Measurements from ENCODE around the gene ODF2.
"Not testable (repeated sequence)": the region's sequence is repeated elsewhere in the genome, so short reads cannot be mapped to it uniquely, and the experiment has no call there.

ODF2 gene

DNA sequence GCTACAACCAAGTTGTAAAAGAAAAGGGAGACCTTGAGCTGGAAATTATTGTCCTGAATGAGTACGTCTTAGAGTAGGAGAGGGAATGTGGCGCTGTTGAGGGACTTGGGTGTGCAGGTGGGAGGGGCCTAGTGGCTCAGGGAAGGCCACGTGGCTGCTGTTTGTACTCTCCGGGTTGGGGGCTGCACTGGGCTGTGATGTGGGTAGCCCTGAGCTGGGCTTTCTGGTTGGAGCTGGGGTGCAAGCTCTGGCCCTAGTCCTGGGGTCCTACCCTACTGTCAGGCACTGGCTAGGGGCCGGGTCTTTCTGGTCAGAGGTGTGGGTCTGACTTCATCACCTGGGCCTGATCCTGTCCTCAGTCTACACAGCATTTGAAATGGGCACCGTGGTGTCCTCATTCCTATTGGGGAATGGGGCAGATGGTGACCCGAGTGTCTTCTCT lies 29.6 kb downstream of the ODF2 start:
- no peak for DNase-seq

DNA sequence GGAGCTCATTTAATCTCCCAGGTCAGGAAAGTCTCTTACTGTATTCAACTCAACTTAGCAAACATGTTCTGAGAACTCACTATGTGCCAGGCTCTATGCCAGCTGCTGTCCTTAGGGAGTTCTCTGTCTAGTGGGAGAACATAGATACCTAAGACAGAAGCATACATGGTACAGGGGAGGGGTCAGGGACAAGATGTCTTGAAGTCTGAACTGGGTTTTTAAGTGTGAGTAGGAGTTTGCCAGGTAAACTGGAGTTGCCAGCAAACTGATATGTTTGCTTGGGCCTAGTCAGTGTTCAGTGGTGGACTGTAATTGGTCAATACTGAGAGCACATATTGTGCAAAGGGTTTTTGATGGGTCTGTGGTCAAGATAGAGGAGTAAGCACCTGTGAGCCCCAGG lies 30.4 kb downstream of the ODF2 start:
- DNase-seq: no peak

DNA sequence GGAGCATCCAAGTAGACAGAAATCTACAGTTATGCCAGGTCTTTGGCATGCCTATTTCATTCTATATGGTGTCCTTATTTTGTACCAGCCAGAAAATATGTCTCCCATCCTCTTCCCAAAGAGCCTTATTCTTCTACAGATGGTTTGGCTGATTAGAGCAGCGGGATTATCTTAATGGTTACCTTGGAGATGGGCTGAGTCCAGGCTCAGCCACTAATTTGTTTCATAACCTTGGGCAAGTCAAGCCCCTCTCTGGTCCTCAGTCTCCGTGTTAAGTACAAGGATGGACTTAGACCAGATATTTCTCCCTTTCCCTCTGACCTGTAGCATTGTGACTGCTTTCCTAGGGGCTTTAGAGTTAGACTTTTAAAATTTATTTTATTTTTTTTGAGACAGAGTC lies 37.6 kb downstream of the ODF2 start:
- DNase-seq: no peak

DNA sequence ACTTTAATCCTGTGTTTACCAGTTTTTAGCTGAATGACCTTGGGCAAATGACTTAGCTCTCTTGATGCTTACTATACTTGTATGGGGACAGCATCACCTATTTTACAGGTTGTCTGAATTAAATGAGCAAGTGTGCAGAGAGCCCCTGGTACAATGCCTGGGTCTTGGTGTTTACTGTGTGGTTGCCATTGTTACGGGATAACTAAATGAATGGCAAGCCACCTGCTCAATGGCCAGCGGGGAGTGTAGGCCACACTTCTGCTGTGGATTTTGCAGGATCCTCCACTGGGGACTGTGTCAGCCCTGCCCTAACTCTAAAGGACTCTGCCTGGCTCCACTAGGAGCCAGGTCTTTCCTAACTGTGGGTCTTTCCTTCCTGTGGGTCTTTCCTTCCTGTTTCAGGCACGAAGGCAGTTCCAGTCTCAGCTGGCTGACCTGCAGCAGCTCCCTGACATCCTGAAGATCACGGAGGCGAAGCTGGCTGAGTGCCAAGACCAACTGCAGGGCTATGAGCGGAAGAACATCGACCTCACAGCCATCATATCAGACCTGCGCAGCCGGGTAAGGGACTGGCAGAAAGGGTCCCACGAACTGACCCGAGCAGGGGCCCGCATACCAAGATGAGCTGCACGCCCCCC lies 38.4 kb downstream of the ODF2 start:
- peak; percentile 47 for DNase-seq

DNA sequence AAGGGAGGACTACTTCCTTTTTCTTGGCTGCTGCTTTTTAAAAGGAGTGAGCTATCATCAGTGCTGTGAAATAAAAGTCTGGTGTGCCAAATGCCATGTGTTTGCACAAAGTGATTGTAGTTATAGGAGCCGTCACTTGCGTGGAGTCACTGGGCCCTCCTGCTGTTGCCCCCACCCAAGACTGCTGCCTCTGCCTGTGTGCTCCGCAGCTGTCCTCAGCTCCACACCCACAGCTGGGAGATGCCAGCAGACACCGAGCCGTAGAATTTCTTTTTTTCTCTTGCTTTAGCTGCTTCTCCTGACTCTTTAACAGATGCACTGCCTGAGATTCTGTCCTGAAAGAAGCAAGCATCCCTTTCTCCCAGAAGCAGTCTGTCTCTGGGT lies 38.9 kb downstream of the ODF2 start:
- DNase-seq: no peak

DNA sequence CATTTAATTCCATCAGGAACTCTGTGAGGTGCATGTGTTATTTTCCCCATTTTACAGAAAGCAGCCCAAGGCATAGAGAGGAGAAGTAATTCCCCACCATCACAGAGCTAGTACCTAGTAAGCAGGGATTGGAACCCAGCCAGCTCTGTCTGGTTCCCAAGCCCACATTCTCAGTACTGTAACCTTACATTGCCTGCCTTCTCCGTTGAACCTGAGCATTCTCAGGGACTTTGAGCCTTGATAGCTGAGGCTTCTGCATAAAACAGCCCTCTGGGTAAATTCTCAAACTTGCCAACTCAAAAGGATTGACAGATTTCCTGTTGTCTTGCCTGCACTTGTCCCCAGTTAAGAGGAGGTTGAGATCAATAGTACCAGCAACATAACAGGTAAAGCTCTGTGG lies 39.5 kb downstream of the ODF2 start:
- no peak for DNase-seq

DNA sequence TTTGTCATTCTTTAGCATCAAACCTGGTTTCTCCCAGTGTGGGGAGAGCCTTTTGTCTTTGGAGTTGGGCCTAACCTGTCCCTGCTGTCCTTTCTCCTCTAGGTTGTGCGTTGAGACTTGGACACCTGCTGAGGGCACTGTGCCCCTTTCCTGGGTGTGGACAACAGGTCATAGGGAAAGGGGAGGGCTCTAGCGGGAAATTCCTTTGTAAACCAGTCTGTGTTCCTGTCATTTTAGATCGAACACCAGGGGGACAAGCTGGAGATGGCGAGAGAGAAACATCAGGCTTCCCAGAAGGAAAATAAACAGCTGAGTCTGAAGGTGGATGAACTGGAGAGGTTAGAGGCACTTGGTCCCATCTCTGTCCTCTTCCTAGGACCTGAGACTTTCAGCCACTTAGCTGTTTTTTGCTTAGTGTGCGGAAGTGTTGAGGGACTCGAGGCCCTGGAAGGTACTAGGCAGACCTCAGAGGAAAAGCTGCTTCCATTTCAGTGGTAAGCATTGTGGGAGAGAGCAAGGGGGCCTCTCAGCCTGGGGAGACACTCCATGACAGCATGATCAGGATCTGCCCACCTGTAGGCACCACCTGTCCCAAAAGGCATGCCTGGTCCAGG lies 40.1 kb downstream of the ODF2 start:
- no peak for DNase-seq

DNA sequence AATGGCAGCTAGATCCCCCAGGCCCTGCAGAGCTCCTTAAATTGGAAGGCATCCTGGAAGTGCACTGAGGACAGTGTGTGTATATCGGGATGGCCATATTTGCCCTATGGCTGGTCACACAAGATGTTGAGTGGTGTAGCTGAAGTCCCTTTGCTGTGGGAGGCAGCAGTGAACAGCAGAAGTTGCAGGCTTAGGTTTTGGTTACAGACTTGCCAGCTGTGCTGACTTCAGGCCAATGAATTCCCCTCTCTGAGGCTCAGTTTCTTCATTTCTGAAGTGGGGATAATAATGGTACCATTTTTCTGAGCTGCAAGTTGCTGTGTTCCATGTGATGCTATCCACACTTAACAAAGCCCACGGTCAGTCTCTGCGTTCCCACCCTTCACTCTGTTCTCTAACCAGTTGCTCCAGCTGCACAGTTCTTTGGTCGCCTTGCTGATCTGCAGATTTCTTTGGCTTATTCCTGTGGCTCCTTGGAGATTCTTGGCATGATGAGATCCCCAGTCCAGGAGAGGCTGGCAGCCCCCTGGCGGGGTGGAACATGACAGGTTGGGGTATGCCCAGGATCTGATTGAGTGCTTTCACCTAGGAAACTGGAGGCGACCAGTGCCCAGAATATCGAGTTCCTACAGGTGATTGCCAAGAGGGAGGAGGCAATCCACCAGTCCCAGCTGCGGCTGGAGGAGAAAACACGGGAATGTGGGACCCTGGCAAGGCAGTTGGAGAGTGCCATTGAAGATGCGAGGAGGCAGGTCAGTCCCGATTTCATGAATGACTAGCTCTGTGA lies 42.2 kb downstream of the ODF2 start:
- no peak for DNase-seq

DNA sequence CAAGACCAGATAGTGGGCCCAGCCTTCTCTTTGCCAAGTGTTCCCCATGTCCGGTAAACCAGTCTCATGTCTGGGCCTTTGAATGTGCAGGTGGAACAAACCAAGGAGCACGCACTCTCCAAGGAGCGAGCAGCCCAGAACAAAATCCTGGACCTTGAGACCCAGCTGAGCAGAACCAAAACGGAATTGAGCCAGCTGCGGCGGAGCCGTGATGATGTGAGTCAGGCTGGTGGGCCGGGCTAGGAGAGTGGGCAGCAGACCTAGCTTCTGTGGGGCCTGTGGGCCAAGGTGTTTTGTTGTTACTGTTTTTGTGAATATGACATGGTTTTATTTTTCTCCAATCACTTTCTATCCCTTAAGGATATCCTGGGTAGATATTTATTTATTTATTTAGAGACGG lies 43.1 kb downstream of the ODF2 start:
- DNase-seq: no peak

DNA sequence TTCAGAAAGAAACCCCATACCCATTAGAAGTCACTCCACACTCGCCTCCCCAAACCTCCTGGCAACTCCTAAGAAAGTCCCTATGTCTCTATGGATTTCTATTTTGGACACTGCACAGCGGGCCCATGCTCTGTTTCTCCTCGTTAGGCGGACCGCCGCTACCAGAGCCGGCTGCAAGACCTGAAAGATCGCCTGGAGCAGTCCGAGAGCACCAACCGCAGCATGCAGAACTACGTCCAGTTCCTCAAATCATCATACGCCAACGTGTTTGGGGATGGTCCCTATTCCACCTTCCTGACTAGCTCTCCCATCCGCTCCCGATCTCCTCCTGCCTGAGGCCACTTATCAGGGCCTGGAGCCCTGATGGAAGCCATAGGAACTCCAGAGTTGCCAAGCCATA lies 44.1 kb downstream of the ODF2 start:
- no peak for DNase-seq

DNA sequence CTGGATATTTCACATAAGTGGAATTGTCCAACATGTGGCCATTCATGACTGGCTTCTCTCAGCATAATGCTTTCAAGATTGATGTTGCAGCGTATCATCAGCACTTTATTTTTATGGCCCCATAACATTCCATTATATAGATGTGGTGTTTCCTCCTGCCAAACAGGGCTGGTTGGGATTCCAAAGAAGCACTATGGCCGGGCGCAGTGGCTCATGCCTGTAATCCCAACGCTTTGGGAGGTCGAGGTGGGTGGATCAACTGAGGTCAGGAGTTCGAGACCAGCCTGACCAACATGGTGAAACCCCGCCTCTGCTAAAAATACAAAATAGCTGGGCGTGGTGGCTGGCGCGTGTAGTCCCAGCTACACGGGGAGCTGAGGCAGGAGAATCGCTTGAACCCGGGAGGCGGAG lies 47.6 kb downstream of the ODF2 start:
- DNase-seq: not testable (repeated sequence)

DNA sequence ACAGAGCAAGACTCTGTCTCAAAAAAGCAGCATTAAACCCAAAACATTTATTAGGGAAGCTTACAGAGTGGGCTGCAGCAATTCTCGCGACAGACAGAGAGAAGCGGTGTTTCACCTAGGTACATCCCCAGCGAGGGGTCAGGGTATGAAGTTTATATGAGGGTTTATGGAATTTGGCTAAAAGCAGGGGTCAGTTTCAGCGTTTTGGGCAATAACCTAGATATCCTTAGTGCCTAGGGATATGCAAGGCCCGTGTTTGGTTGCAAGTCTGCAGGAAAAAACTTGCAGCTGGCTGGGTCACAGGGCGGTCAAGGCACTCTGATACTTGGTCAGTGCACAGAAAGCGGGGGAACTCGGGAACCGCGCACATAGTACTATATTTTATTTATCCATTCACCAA lies 48.1 kb downstream of the ODF2 start:
- DNase-seq: no peak

DNA sequence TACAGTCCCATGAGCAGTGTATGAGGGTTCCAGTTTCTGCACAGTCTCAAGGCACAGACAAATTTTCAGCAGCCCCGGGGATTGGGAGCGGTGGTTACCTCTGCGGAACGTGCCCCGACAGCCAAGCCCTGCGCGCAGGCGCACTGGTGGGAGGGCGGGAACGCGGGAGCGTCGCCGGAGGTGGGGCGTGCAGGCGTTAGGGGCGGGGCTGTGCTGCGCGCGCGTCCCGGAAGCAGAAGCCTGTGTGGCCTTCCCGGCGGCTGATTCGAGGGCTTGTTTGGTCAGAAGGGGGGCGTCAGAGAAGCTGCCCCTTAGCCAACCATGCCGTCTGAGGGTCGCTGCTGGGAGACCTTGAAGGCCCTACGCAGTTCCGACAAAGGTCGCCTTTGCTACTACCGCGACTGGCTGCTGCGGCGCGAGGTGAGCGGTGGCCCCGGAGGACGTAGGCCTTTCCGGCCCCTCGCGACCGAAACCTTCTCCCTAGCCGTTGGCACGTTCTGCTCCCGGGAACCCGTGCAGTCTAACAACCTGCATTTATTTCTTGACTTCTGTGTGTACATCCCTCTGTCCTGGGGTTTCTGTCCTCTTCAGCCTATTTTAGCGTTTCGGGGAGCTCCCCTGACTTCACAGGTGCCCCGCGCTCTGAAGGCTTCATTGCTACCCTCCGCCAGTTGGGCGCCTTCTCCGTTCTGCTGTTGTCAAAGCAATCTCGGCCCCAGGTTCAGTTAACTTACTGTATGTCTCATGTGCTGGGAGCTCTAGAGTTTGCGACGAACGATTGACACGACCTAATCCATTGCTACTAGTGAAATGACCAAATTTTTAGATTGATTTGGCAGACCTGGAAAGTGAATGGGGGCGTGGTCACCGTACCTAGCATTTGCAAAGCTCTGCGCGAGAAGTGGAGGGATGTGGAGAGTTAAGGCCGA lies 48.9 kb downstream of the ODF2 start, which contains the start of gene GLE1:
GLE1 (plus strand) TSS at position 235 of the 929 bp plus-strand sequence; CDS start at position 322, 87 bp downstream.
- DNase-seq: peak; percentile 98

DNA sequence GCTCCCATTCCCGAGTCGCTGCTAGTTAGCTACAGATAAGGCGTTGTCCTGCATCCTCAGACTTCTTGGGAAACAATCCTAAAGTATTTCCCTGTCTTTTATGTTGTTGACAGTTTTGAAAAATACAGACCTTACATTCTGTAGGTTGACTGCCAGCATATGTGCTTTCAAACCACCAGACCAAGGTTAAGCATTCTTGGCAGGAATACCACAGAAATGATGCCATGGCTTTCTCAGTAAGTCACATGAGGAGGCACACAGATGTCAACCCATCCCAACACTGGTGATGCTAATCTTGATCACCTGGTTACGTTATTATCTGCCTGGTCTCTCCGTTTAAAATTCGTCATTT lies 49.6 kb downstream of the ODF2 start:
- no peak for DNase-seq

DNA sequence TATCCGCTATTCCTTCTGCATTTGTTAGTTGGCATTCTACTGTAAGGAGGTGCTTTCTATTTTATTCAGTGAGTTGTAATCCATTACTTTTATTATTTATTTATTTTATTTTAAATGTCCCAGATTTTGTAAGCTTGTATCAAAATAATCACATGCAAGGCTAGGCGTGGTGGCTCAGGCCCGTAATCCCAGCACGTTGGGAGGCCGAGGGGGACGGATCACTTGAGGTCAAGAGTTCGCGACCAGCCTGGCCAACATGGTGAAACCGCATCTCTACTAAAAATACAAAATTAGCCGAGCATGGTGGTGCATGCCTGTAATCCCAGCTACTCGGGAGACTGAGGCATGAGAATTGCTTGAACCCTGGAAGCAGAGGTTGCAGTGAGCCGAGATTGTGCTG lies 50.1 kb downstream of the ODF2 start:
- not testable (repeated sequence) for DNase-seq

DNA sequence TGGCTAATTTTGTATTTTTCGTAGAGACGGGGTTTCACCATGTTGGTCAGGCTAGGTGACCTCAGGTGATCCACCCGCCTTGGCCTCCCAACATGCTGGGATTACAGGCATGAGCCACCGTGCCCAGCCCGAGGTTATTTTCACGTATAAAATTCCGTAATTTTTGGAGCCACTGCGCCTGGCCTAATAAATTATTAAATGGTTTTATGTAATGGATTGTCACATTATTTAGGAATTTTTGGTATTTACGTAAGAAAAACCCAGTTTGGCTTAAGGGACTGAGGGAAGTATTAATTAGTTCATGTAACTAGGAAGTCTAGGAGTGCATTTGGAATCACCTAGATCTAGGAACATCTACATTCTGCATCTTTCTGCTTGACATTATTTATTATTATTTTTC lies 57.0 kb downstream of the ODF2 start:
- DNase-seq: no peak

DNA sequence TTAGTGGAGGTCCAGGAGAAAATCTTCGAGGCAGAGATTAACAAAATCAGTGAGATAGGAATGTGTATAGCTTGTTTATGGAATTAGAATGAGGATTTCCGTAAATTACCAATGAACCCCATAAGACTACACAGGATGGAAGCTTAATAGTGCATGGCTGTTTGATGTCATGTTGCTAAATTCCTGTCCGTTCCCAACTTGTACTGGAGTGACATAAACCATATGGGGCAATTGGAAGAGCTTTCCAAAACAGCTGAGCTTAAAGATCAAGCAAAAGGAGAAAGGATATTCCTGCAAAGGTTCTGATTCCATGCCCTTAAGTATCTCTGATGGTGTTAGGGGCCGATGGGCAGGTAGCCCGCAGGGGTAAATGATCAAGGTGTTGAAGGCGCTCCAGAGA lies 66.2 kb downstream of the ODF2 start:
- no peak for DNase-seq

DNA sequence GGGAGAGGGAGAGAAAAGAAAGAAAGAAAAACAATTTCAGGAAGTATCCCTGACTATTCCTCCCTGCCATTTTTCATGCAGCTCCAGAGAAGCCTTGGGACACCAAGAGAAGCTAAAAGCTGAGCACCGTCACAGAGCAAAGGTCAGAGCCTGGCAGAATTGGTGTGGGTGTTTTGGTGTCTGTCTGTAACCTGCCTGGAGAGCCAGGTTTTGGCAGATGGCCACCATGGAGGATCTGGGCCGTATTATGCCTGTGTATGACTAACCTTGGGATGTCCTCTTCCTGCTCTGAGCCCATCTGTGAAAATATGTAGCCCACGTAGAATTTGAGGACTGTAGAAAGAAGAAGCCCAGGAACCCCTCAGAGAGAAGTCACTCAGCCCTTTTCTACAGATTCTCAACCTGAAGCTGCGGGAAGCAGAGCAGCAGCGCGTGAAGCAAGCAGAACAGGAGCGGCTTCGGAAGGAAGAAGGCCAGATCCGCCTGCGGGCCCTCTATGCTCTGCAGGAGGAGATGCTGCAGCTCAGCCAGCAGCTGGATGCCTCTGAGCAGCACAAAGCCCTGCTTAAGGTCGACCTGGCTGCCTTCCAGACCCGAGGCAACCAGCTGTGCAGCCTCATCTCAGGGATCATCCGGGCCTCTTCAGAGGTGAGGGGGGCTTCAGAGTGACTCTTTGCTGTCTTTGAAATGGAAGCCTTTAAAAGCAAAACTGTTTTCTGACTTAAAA lies 67.6 kb downstream of the ODF2 start:
- no peak for DNase-seq

DNA sequence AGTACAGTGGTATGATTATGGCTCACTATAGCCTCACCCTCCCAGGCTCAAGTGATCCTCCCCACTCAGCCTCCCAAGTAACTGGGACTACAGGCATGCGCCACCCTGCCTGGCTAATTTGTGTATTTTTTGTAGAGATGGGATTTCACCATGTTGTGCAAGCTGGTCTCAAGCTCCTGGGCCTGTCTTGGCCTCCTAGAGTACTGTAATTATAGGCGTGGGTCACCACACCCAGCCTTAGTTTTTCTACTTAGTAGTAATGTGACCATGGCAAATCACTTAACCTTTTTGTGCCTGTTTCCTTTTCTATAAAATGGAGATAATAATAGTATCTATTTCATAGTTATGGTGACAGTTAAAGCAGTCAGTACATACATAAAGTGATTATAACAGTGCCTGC lies 70.9 kb downstream of the ODF2 start:
- no peak for DNase-seq

DNA sequence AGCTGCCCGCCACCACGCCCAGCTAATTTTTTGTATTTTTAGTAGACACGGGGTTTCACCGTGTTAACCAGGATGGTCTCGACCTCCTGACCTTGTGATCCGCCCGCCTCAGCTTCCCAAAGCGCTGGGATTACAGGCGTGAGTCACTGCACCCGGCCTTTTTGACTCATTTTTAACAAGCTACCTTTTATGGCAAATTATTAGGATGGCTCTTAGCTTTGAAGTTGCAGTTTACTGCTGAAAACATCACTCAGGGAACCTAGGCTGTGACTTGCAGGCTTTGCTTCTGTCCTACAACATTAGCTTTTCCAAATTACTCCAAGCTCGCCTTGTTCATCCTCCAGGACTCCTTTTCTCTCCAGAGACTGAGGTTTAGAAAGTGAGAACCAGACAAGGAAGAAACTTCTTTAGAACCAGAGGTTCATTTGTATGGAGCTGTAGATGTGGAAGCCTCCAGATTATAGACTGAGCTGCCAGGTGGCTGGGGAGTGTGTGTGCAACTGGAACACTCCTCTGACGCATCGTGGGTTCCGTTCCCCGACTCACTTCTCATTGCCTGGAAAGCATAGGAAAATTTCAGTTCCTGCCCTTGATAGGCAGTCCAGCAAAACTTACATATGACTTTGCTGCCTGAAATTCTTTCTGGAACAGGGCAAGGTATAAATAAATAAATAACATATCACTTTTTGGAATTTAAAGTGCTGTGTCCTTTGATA lies 72.8 kb downstream of the ODF2 start:
- DNase-seq: no peak

DNA sequence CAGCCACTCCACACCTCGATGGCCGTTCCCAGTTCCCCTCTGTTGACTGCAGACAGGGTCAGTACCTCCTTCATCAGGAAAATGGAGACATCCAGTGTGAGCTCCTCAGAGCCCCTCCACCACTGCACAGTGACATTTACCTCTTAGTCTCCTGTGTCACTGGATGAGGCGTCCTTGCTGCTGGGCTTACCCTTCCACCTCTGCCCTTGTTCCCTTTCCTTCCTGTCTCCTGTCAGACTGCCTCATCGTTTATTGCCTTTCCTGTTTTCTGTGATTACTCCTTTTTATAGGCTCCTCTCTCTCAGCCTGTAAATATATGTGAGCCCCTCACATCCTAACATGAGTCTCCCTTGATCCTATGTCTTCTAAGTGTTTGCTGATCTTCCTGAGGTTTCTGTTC lies 73.4 kb downstream of the ODF2 start:
- DNase-seq: no peak

DNA sequence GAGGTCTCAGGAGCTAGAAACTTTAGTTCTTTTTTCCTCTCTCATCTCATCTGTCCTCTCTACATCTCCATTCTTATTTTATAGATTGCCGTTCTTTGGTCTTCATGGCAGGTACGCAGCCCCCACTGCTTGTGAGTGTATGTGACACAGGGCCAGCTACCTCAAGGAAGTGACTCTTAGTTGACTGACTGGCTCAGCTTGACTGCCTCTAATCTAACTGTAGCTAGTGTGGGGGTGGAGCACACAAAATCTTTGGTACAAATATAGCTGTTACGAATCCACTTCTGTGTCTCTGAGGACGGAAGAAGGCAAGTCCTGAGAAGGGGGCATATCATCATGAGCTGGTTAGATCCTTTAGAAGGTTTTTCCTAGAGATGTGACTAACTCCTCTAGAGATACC lies 76.8 kb downstream of the ODF2 start:
- no peak for DNase-seq
